ENCODE data around the gene RAG1.
A peak's percentile ranks its signal among the peaks of the same experiment; 100 is the strongest.
"Not testable (repeated sequence)": the region's sequence is repeated elsewhere in the genome, so short reads cannot be mapped to it uniquely, and the experiment has no call there.

RAG1 gene

DNA sequence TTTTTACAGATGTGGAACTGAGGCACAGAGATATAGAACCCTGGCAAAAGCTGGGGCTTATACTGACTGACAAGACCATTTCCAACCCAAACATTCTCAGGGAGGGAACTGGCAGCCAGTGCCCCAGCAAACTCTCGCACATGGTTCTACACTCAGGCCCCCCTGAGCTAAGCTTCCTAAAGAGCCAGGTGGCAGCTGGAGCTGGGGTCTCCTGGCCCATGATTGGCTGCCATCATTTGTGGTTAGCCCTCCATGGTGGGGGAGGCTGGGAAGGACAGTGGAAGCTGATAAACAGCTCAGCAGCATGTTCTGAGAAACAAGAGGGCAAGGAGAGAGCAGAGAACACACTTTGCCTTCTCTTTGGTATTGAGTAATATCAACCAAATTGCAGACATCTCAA is at the start of gene RAG1:
Gene RAG1 (plus strand): TSS at position 314 of the 400 bp plus-strand sequence. CDS start 5,298 bp downstream, outside the sequence.
- DNase-seq = peak; percentile 26

GRCh38 chr11:36530840-36531239 is 37.0 kb upstream of the RAG1 start:
- DNase-seq = no peak

- no peak for DNase-seq
These were observed 34.7 kb upstream of the RAG1 start for GRCh38 chr11:36532941-36533601.

GRCh38 chr11:36534276-36534840 is 33.4 kb upstream of the RAG1 start:
- DNase-seq = no peak

DNA sequence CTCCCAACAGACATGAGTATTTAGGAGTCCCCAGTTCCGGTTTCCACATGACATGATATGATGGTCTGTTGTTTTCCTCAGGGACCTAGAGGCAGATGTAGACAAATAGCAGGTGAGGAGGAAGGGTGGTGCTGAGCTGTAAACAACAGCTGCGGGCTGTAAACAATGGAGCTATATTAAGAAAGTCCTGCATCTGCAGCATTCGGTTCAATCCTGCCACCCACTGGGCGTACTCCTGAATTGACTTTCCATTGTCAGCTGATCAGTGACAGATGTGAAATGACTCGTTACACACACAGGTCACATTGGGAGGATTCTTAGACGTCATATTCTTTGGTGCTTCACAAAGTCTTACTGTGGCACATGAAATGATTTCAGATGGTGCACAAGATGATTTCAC is 26.8 kb upstream of the RAG1 start:
- peak; percentile 42 for DNase-seq

DNA sequence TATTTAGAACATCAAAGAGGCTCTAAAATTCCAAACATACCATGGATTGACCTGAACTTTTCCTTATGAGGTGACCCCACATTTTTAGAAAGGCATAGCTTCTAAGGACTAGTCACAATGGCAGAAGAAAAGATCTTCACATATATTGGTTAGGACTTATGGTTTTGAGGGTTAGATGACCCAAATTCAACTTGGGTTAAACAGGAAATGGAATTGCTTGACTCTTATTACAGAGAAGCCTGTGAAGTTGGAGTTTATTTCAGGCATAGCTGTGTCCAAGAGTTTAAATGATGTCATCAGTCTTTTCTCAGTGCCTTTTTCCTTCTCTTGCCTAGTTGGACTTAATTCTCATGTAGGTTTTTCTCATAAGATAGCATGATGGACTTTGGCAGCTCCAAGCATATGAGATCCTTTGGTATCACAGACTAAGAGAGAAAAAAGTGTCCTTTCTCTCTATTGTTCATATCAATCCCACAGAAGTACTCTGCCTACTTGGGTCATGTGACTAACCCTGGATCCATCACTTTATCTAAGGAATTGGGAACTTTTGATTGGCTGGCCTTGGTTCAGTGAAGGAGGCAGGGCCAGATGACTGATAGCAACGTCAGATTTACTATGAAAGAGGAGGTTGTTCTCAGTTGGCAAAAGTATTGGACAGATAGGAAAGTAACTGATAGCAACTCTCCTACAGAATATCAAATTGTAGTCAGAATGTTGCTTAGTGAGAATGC is 17.3 kb upstream of the RAG1 start:
- DNase-seq = no peak

DNA sequence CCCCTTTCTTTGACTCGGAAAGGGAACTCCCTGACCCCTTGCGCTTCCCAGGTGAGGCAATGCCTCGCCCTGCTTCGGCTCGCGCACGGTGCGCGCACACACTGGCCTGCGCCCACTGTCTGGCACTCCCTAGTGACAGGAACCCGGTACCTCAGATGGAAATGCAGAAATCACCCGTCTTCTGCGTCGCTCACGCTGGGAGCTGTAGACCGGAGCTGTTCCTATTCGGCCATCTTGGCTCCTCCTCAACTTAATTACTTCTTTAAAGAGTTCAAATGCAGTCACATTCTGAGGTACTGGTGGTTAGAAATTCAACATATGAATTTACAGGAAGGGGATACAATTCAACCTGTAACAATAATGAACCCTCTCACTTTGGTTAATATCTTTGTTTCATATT is 10.4 kb upstream of the RAG1 start:
- not testable (repeated sequence) for DNase-seq

- DNase-seq = no peak
These were observed 9.8 kb upstream of the RAG1 start for GRCh38 chr11:36557991-36558390.

GRCh38 chr11:36558571-36559413 is 9.0 kb upstream of the RAG1 start:
- no peak for DNase-seq

- peak; percentile 69 for DNase-seq
These were observed 3.3 kb upstream of the RAG1 start for GRCh38 chr11:36564376-36565030.

DNA sequence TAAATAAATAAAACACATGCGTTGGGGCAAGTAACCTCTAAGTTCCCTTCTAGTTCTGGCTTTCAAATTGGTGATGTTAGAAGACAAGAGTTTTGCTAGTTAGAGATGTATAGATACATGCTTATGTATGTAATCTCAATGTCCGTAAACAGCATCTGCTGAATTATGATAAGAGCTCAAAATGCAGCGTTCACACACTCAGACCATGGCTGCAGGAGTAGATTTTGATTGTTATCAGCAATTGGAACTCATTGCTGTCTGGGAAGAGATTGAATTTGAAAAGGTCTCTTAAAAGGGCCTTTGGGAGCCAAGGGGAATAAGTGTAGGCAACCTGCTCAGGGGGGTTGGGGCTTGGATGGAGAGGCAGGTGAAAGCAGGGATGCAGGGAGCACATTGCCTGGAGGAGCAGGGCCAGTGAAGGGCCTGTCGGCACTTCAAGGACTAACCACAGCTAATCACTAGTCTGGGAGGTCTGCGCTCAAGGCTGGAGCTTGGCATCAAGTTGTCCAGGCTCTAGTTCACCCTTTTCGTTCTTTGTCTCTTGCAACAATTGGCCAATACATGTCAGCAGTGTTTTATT is 2.7 kb upstream of the RAG1 start:
- no peak for DNase-seq

GRCh38 chr11:36566407-36567053 is 1.3 kb upstream of the RAG1 start:
- DNase-seq = no peak

DNA sequence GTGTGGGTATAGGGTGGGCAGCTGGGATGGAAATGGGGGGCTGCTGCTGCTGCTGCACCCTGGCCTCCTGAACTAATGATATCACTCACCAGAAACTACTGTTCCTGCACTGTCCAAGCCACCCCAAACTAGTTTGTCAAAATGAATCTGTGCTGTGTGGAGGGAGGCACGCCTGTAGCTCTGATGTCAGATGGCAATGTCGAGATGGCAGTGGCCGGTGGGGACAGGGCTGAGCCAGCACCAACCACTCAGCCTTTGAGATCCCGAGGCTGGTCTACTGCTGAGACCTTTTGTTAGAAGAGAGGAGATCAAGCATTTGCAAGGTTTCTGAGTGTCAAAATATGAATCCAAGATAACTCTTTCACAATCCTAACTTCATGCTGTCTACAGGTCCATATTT is 1.3 kb downstream of the RAG1 start:
- DNase-seq = no peak

DNA sequence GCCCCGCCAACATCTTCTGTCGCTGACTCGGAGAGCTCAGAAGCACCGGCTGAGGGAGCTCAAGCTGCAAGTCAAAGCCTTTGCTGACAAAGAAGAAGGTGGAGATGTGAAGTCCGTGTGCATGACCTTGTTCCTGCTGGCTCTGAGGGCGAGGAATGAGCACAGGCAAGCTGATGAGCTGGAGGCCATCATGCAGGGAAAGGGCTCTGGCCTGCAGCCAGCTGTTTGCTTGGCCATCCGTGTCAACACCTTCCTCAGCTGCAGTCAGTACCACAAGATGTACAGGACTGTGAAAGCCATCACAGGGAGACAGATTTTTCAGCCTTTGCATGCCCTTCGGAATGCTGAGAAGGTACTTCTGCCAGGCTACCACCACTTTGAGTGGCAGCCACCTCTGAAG is 6.7 kb downstream of the RAG1 start:
- DNase-seq = no peak

GRCh38 chr11:36577373-36577772 is 9.6 kb downstream of the RAG1 start:
- no peak for DNase-seq

- no peak for DNase-seq
These were observed 10.1 kb downstream of the RAG1 start for GRCh38 chr11:36577859-36578258.

GRCh38 chr11:36578458-36578857 is 10.7 kb downstream of the RAG1 start:
- DNase-seq = no peak

DNA sequence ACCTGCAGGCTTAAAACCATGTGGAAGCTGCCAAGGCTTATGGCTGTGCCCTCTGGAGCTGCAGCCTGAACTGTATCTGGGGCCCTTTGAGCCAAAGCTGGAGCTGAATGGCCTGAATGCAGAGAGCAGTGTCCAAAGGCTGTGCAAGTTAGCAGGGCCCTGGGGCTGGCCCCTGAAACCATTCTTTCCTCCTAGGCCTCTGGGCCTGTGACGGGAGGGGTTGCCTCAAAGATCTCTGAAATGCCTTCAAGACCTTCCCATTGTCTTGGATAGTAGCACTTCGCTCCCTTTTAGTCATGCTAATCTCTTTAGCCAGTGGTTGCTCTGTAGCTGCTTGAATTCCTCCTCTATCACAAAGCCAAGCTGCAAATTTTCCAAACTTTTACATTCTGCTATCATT is 13.7 kb downstream of the RAG1 start:
- DNase-seq = no peak

DNA sequence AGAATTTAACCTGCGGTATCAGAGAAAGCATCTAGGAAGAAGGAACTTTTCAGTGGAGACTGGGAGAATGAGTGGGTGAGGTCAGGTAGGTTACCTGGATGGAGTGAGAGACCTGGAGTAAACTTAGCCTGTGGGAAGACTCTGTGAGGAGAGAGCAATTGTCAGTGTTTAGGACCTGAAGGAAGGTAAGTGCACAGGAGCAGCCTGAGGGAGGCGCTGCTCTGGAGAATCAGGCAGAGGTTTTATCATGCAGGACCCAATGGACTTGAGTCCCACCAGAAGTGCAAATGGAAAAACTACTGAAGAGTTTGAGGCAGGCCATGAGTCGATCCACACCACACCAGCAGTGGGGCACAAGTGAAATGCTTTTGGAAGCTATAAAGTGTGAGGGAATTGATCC is 15.9 kb downstream of the RAG1 start:
- DNase-seq = no peak

DNA sequence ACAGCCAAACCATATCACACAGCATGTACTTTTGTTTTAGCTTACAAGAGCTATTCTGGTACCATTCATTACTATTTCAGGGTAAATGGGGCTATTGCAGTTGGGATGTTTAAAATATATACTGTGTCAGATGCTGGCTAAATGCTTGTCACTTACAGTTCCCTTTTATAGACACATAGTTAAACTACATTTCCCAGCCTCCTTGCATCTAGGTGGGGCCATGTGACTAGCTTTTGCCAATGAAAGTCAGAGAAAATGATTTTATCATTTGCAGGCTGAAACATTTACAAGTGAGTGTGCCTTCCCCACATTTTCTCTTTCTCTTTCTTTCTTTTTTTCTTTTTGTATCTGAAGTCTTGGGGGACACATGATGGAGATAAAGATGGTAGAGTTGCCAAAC is 18.7 kb downstream of the RAG1 start:
- no peak for DNase-seq

DNA sequence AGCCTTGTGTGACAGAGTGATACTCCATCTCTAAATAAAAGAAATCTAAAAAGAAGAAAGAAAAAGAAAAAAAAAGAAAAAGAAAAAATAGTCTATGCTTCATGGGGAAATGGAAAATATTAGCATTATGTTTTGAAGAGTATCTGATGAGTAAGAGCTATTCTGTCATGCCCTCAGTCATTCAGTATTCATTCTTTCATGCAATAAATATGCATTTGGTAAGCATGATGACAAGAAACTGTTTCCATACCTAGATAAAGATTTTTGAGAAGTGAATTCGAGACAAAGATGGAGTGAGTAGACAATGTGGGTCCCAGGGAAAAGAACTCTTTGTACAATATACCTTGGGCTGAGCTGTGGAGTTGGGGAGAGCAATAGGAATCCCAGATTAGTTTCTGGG is 20.3 kb downstream of the RAG1 start:
- no peak for DNase-seq

GRCh38 chr11:36590513-36590912 is 22.7 kb downstream of the RAG1 start:
- no peak for DNase-seq

Measured in femur (tissue), 1 donor.